ENCODE results near the gene JPH4.
"Not testable (repeated sequence)": the region's sequence is repeated elsewhere in the genome, so short reads cannot be mapped to it uniquely, and the experiment has no call there.

JPH4 gene

DNA sequence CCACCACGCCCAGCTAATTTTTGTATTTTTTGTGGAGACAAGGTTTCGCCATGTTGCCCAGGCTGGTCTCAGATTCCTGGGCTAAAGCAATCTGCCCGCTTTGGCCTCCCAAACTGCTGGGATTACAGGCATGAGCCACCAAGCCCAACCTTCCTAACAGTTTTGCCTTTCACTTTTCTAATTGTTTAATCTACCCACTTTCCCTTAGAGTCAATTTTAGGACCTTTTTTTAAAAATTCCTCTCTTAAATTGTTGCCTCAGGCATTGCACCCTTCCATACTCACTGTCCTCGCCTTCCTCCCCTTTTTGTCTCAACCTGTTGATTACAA lies 38.5 kb downstream of the JPH4 start:
- no peak overlapping the region for H3K9ac ChIP-seq
- H3K4me3 ChIP-seq = no peak overlapping the region

GRCh38 chr14:23539248-23540140 lies 39.1 kb downstream of the JPH4 start:
- H3K27me3 ChIP-seq = no peaks in the 10 kb centered on the region
- no peaks in the 10 kb centered on the region for H3K9me3 ChIP-seq
- H3K4me1 ChIP-seq = peaks cover 9% of the 10 kb centered on the region
- no peak for TF ChIP-seq Cebpa-rat (IDR thresholded peaks at IDR 0.05)
- no peak overlapping the region for H3K9ac ChIP-seq
- no peak overlapping the region for H3K4me2 ChIP-seq
- peaks cover 16% of the 10 kb centered on the region; the same call in 1 of the 2 replicates for H3K36me3 ChIP-seq
- no peak overlapping the region for H3K4me3 ChIP-seq
- H3K27ac ChIP-seq = no peak overlapping the region
- no peaks in the 10 kb centered on the region for H4K20me1 ChIP-seq

More for the DNA sequence above, 38.5 kb downstream of the JPH4 start:
- no peaks in the 10 kb centered on the region for H3K9me3 ChIP-seq
- no peak for TF ChIP-seq Cebpa-rat (IDR thresholded peaks at IDR 0.05)
- peaks cover 15% of the 10 kb centered on the region for H3K4me1 ChIP-seq
- no peak overlapping the region for H3K27ac ChIP-seq
- H3K4me2 ChIP-seq = no peak overlapping the region
- no peaks in the 10 kb centered on the region for H3K27me3 ChIP-seq
- peaks cover 12% of the 10 kb centered on the region; the same call in 1 of the 2 replicates for H3K36me3 ChIP-seq
- H4K20me1 ChIP-seq = no peaks in the 10 kb centered on the region

DNA sequence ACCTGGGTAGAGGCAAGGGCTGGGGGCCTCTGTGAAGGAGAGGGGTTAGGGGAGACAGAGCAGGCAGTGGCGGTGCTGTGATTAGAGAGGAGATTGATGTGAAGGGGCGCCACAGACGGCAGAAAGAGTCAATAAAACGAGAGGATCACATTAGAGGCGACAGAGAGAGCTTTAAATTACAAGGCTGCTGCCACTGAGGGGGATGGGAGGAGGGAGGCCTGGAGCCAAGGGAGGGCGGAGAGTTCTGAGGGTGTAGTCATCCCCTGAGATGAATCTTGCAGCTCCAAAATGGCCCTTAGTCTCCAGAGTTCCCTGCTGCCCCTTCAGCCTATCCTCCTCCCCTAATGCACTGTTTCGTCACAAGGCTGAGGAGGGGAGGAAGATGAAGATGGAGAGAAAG lies 39.8 kb downstream of the JPH4 start:
- Histone ChIP-seq H3K4me3 (no peak overlapping the region), H3K9ac (no peak overlapping the region), H3K27ac (no peak overlapping the region), H3K36me3 (peaks cover 22% of the 10 kb centered on the region; the same call in 1 of the 2 replicates), H3K4me1 (peaks cover 8% of the 10 kb centered on the region), H3K4me2 (no peak overlapping the region), H4K20me1 (no peaks in the 10 kb centered on the region), H3K9me3 (no peaks in the 10 kb centered on the region), H3K27me3 (no peaks in the 10 kb centered on the region)
- TF ChIP-seq Cebpa-rat (IDR thresholded peaks at IDR 0.05) = no peak

- Histone ChIP-seq H3K27ac (0 out of 2 replicates have a peak overlapping the region, but pooled peaks have one; percentile 13), H3K27me3 (no peaks in the 10 kb centered on the region), H3K4me3 (no peak overlapping the region), H3K4me1 (peaks cover 8% of the 10 kb centered on the region), H3K4me2 (peak overlapping the region; percentile 22), H4K20me1 (no peaks in the 10 kb centered on the region), H3K36me3 (peaks cover 28% of the 10 kb centered on the region), H3K9ac (no peak overlapping the region), H3K9me3 (no peaks in the 10 kb centered on the region)
- TF ChIP-seq Cebpa-rat (IDR thresholded peaks at IDR 0.05) = no peak
Observed at GRCh38 chr14:23538050-23538718, 40.4 kb downstream of the JPH4 start.

DNA sequence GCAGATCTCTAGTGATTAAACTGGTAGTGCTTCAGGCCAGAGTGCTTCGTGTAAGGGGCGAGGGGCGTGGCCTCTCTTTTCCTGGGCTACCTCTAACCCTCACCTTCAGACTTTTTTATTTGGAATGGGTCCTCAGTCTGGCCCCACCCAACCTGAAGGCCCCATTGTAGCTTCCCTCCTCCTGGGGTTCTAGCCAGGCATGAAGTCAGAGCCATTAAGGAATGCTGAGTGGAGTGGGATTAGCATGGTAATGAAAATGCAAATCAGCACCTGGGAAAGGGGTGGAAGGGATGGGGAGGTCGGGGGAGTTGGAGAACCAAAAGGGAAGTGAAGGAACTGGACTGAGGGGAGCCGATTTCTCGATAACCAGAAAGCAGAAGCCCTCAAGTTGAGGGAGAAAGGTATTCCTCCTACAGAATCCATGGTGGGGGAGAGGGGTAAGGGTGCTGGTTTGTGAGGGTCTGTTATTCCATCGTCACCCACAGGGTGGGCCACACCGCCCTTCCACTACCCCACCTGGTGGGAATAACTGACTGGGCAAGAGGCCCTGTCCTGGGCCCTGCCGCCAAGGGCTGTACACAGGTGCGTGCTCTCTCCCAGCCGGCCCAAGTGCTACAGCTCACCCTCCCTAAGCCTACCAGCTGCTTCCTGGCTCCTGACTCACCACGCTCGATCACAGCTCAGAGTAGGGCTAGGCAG lies 41.1 kb downstream of the JPH4 start:
- H3K4me2 ChIP-seq = peak overlapping the region; percentile 22
- no peaks in the 10 kb centered on the region for H4K20me1 ChIP-seq
- H3K9me3 ChIP-seq = no peaks in the 10 kb centered on the region
- H3K4me1 ChIP-seq = peaks cover 8% of the 10 kb centered on the region
- H3K36me3 ChIP-seq = peaks cover 28% of the 10 kb centered on the region
- no peak for TF ChIP-seq Cebpa-rat (IDR thresholded peaks at IDR 0.05)
- H3K27me3 ChIP-seq = no peaks in the 10 kb centered on the region
- H3K9ac ChIP-seq = no peak overlapping the region
- no peak overlapping the region for H3K4me3 ChIP-seq
- 0 out of 2 replicates have a peak overlapping the region, but pooled peaks have one; percentile 13 for H3K27ac ChIP-seq

DNA sequence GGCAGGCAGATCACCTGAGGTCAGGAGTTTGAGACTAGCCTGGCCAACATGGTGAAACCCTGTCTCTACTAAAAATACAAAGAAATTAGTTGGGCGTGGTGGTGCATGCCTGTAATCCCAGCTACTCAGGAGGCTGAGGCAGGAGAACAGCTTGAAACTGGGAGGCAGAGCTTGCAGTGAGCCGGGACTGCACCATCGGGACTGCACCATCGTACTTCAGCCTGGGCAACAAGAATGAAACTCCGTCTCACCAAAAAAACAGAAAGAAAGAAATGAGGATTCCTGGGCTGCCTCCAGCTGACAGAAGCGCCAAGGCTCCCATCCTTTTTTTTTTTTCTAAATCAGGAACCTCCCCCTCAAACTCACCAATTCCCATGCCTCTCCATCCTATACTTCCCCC lies 41.7 kb downstream of the JPH4 start:
- not testable (repeated sequence) for H4K20me1 ChIP-seq, H3K27me3 ChIP-seq, H3K4me3 ChIP-seq, H3K27ac ChIP-seq, H3K4me1 ChIP-seq, H3K9me3 ChIP-seq, H3K4me2 ChIP-seq, H3K9ac ChIP-seq
- H3K36me3 ChIP-seq = peaks cover 26% of the 10 kb centered on the region

- Histone ChIP-seq H3K9me3 (no peaks in the 10 kb centered on the region), H3K4me3 (no peak overlapping the region), H3K4me1 (peaks cover 12% of the 10 kb centered on the region), H3K9ac (no peak overlapping the region), H3K36me3 (peaks cover 26% of the 10 kb centered on the region), H4K20me1 (no peaks in the 10 kb centered on the region), H3K27me3 (no peaks in the 10 kb centered on the region), H3K27ac (no peak overlapping the region), H3K4me2 (no peak overlapping the region)
- no peak for TF ChIP-seq Cebpa-rat (IDR thresholded peaks at IDR 0.05)
Observed at GRCh38 chr14:23536494-23536893, 42.1 kb downstream of the JPH4 start.

- H3K4me1 ChIP-seq = peaks cover 17% of the 10 kb centered on the region
- H4K20me1 ChIP-seq = no peaks in the 10 kb centered on the region
- no peak overlapping the region for H3K9ac ChIP-seq
- no peak overlapping the region for H3K4me2 ChIP-seq
- no peaks in the 10 kb centered on the region for H3K9me3 ChIP-seq
- peaks cover 26% of the 10 kb centered on the region for H3K36me3 ChIP-seq
- H3K27ac ChIP-seq = no peak overlapping the region
- H3K4me3 ChIP-seq = no peak overlapping the region
- H3K27me3 ChIP-seq = no peaks in the 10 kb centered on the region
- TF ChIP-seq Cebpa-rat (IDR thresholded peaks at IDR 0.05) = no peak
Observed at GRCh38 chr14:23535943-23536342, 42.6 kb downstream of the JPH4 start.

DNA sequence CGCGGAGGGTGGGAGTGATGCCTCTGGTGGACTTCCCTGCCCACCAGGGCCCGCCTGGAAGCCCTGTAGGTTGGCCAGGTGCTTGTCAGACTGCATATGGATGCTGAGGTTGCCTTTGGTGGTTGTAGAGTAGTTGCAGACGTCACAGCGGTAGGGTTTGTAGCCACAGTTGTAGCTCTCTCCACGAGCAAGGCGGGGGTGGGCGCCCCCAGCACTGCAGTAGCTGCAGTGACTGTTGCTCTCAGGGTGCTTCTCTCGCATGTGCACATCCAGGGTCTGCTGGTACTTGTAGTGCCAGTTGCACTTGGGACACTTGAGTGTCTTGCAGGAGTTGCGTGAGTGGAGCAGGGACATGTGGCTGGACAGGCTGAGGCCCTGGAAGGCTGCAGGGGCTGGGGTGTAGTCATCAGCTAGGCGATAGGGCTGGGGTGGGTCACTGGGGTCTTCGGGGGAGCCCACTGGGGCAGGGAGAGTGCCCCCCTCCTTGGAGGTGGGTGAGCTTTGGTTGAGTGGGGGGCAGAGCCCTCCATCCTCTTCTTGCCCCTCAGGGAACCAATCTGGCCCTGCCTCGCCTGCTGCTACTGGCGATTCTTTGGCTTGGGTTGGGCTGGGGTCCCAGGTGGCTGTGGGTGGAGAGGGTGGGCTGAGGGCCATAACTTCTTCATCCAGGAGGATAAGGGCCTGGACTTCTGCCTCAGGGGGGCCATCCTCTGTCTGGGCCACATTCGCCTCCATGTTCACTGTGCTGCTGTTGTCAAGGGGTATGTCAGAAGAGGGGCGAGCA lies 44.7 kb downstream of the JPH4 start:
- H4K20me1 ChIP-seq = no peaks in the 10 kb centered on the region
- peaks cover 26% of the 10 kb centered on the region for H3K36me3 ChIP-seq
- no peak overlapping the region for H3K9ac ChIP-seq
- peaks cover 29% of the 10 kb centered on the region for H3K4me1 ChIP-seq
- H3K4me3 ChIP-seq = no peak overlapping the region
- H3K27me3 ChIP-seq = no peaks in the 10 kb centered on the region
- H3K9me3 ChIP-seq = no peaks in the 10 kb centered on the region
- no peak for TF ChIP-seq Cebpa-rat (IDR thresholded peaks at IDR 0.05)
- no peak overlapping the region for H3K4me2 ChIP-seq
- H3K27ac ChIP-seq = no peak overlapping the region
